NT2/D1 (cell line): ENCODE data around the gene SAMM50.

ENCODE experiments used
- DNase-seq: peaks from one replicate; pipeline ENCODE4 v3.0.0-alpha.2; 2011; ENCODE audit warnings: low read depth, low spot score
- H3K27me3 ChIP-seq: 2 replicates; pipeline ENCODE4 v1.6.0; 2011; ENCODE audit warnings: mild to moderate bottlenecking; ENCODE audit not compliant: insufficient read length, insufficient read depth
- H3K36me3 ChIP-seq: 2 replicates; pipeline ENCODE4 v1.6.1; 2011; ENCODE audit warnings: mild to moderate bottlenecking, low read length, mixed read lengths; ENCODE audit not compliant: insufficient read depth, insufficient read length
- H3K4me1 ChIP-seq: 2 replicates; pipeline ENCODE4 v1.5.1; 2011; ENCODE audit not compliant: insufficient read depth, insufficient read length
- H3K4me3 ChIP-seq: 2 replicates; pipeline ENCODE4 v1.5.1; 2011; ENCODE audit warnings: low read depth; ENCODE audit not compliant: insufficient read length
- H3K9ac ChIP-seq: 2 replicates; pipeline ENCODE4 v1.6.0; 2011; ENCODE audit warnings: low read depth; ENCODE audit not compliant: insufficient read length
- H3K9me3 ChIP-seq: 2 replicates; pipeline ENCODE4 v1.5.1; 2011; ENCODE audit warnings: mild to moderate bottlenecking, low read length; ENCODE audit not compliant: insufficient read depth
- SUZ12 ChIP-seq: IDR thresholded peaks from 2 replicates; pipeline ENCODE4 v1.6.1; 2011; ENCODE audit not compliant: insufficient read length, insufficient read depth; ENCODE audit errors: extremely low read depth
- YY1 ChIP-seq: IDR thresholded peaks from 2 replicates; pipeline ENCODE4 v1.6.1; 2011; ENCODE audit not compliant: insufficient read length, insufficient read depth
- ZNF274 ChIP-seq: IDR thresholded peaks from 2 replicates; pipeline ENCODE4 v1.6.1; 2011; ENCODE audit warnings: mild to moderate bottlenecking, low read depth, low read length

SAMM50 gene

DNA sequence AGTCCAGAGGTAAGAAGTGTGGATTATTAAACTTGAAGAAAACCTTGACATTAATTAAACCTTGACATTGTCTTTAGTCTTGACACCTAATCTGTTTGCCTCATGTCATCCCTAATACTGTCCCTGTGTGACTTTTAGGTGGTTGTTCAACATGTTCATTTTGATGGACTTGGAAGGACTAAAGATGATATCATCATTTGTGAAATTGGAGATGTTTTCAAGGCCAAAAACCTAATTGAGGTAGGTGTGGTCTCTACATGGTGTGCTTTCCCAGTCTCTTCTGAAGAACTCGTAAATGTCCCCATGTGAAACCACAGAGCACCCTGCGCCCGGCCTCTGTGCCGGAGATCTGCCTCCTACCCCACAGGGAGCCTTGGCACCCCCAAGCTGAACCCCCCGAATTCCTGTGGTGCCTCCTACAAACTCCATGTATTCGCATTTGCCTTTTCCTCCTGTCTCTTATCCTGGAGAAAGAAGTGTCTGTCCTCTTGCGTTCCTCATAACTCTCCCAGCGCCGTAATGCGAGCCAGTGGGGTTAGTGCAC, 9.1 kb downstream of the SAMM50 start:
- no peak for DNase-seq
- TF ChIP-seq SUZ12 (no peak), ZNF274 (no peak), YY1 (no peak)
- Histone ChIP-seq H3K27me3 (no peaks in the 10 kb centered on the region), H3K9ac (no peak overlapping the region), H3K9me3 (no peaks in the 10 kb centered on the region), H3K4me3 (no peak overlapping the region), H3K4me1 (no peaks in the 10 kb centered on the region), H3K36me3 (peaks cover 63% of the 10 kb centered on the region)

DNA sequence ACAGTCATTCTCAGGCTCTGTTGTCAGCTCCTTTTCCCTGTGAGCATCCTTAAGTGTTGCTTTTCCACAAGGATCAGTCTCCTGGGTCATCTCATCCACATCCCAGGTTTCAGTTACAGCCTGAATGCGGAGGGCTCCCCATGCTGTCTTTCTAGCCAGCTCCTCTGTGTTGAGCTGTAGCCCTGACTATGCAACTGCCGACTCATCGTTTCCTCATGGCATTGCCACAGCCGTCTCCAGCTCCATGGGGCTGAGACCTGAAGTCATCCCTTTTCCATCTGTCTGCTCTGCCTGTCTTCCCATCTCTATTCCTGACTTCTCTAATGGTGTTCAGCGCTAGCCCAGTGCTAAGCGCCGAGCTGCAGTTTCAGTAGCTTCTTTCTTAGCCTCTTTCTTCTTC, 11.8 kb downstream of the SAMM50 start:
- Histone ChIP-seq H3K9ac (no peak overlapping the region), H3K27me3 (no peaks in the 10 kb centered on the region), H3K4me3 (no peak overlapping the region), H3K9me3 (no peaks in the 10 kb centered on the region), H3K36me3 (peaks cover 77% of the 10 kb centered on the region), H3K4me1 (no peaks in the 10 kb centered on the region)
- no peak for DNase-seq
- TF ChIP-seq SUZ12 (no peak), YY1 (no peak), ZNF274 (no peak)

DNA sequence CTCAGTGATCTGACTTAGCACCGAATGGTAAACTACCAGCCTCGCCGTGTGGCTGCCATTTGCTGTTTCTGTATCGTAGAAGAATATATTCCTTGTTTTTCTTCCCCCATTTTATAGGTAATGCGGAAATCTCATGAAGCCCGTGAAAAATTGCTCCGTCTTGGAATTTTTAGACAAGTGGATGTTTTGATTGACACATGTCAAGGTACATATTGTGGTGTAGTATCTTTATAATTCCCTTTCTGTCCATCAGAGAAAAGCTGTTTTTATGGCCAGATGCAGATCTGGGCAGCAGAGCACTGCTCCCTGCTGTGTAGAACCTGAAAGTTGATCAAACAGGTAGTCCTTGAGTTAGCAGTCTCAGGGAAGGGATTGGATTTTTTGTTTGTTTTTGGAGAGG, 13.4 kb downstream of the SAMM50 start:
- no peaks in the 10 kb centered on the region for H3K9me3 ChIP-seq
- DNase-seq, result no peak
- H3K27me3 ChIP-seq, result no peaks in the 10 kb centered on the region
- H3K36me3 ChIP-seq, result peaks cover 81% of the 10 kb centered on the region
- H3K4me1 ChIP-seq, result no peaks in the 10 kb centered on the region
- no peak for TF ChIP-seq YY1
- TF ChIP-seq SUZ12, result no peak
- TF ChIP-seq ZNF274, result no peak
- no peak overlapping the region for H3K4me3 ChIP-seq
- H3K9ac ChIP-seq, result no peak overlapping the region

DNA sequence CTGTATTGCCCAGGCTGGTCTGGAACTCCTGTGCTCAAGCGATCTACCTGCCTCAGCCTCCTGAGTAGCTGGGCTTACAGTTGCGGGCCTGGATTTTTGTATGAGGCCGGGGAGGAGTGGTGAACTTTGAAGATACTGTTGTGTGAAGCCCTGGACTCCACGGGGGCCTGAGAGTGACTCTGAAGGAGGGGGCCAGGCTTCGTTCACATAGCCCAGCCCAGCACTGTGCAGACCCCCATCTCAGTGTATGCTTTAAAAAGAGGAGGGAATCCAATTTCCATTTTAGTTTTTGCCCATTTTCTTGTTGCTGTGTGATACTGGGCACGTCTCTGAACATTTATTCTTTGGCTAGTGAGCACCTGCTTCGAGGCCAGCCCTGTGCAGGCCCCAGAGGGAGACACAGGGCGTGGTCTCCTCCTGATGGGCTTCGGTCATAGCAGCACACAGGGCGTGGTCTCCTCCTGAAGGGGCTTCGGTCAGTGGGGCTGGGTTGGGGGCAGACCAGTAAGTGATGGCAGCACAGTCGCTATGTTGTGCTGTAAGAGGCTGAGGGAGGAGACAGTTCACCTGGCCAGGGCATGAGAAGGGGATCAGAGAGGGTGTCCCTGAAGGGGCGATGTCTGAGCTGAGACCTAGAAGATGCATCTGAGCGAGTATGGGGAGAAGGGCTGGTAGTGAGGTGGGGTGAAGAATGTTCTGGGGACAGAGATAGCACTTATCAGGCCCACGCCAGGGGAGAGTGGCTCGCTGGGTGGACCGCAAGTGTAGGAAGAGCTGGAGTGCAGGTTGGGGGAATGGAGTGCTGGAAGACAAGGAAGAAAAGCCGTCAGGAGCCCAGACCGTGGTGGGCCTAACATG, 14.0 kb downstream of the SAMM50 start:
- Histone ChIP-seq H3K4me1 (no peaks in the 10 kb centered on the region), H3K9ac (no peak overlapping the region), H3K36me3 (peaks cover 81% of the 10 kb centered on the region), H3K9me3 (no peaks in the 10 kb centered on the region), H3K27me3 (no peaks in the 10 kb centered on the region), H3K4me3 (no peak overlapping the region)
- TF ChIP-seq ZNF274 (no peak), YY1 (no peak), SUZ12 (no peak)
- DNase-seq, result no peak

DNA sequence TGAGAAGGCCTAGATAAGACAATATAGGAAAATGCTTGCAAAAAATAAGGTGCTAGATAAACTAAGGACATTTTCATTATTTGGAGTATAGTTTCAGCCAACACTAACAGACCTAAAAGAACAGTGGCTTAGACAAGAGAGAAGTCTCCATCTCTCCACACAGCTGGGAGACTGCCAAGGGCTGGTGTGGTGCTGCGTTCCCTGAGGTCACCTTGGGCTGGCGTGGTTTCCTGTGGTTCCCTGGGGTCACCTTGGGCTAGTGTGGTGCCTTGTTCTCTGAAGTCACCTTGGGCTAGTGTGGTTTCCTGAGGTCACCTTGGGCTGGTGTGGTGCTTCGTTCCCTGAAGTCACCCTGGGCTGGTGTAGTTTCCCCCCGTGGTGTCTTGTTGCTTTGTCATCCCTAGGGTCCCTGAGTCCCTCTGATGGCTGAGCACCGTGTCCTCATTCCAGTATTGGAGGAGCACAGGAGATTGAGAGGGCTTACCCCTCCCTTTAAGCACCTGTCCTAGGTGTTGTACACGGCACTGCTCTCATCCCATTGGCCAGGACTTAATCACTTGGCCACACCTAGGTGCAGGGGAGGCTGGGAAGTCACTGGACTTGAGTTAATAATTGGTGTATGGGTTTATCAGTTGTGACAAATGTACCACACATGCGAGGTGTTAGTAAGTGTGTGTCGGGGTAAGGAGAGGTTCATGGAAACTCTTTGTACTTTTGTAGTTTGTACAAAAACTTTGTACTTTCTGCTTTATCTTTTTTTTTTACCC, 14.9 kb downstream of the SAMM50 start:
- H3K27me3 ChIP-seq, result no peaks in the 10 kb centered on the region
- H3K4me3 ChIP-seq, result no peak overlapping the region
- no peak for DNase-seq
- TF ChIP-seq YY1 (no peak), SUZ12 (no peak), ZNF274 (no peak)
- no peaks in the 10 kb centered on the region for H3K9me3 ChIP-seq
- H3K9ac ChIP-seq, result no peak overlapping the region
- no peaks in the 10 kb centered on the region for H3K4me1 ChIP-seq
- H3K36me3 ChIP-seq, result peaks cover 81% of the 10 kb centered on the region

DNA sequence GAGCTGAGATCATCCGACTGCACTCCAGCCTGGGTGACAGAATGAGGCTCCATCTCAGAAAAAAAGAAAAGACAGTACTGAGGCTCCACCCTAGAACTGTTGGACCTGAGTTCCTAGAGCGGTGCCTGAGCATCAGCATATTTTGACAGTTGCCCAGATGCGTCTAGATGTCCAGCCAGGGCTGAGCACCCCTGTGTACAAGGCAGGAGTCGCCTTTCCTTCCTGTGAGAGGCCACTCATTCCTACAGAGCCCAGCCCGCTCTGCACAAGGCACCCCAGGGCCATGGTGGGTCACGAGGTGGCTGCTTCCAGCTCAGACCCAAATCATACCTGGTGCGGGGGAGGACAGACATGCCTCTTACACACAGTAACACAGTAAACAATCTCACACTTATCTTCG, 15.9 kb downstream of the SAMM50 start:
- Histone ChIP-seq H3K27me3 (no peaks in the 10 kb centered on the region), H3K4me3 (no peak overlapping the region), H3K9ac (no peak overlapping the region), H3K36me3 (peaks cover 82% of the 10 kb centered on the region), H3K4me1 (no peaks in the 10 kb centered on the region), H3K9me3 (no peaks in the 10 kb centered on the region)
- DNase-seq, result no peak
- no peak for TF ChIP-seq ZNF274
- TF ChIP-seq YY1, result no peak
- TF ChIP-seq SUZ12, result no peak
